Measurements from ENCODE around the gene KIF12. TPM values are rescaled to one million over a fixed set of nuclear protein-coding genes. Genes with fewer than 3 reads are reported as not detected.

Gene KIF12
- total and polyA plus RNA-seq, 2 of the 8 experiments (the other 6 are each of a cell fraction or from before 2014, with no cell fraction given): 2.9 to 3.9 TPM

DNA sequence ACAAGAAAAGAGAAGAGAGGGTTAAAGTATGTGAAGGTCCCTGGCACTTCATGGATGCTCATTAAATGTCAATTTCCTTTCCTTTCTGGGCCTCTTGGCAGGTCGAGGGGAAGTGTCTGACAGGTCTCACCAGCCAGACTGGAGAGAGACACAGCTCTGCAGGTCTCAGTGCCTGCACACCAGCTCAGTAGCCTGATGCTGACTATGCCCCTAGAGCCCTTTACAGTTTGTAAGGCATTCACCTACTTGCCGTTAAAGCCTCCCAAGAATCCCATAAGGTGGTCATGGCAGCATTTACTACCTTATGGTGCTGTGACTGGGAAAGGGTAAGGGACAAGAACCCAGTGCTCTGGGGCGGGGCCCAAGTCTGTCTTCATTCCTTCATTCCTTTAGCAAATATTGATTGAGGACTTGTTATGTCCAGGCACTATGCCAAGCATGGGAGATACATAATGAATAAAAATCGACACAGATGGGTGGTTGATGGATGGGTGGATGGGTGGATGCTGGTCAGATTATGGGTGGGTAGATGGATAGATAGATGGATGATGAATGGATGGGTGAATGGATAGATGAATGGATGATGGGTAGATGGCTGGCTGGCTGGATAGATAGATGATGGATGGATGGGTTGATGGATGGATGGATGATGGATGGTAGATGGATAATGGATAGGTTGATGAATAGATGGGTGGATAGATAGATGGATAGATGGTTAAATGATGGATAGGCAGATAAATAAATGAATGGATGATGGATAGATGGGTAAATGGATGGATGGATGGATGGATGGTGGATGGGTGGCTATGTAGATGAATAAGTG lies 21.3 kb upstream of the KIF12 start:
- H3K4me1 ChIP-seq (replicated peaks in 1 of 4; ENCODE audit: control insufficient read depth in 3 of 4, insufficient read depth in 4 of 4, low read length in 3 of 4): peaks cover 0 to 9% (median 1%) of the 10 kb centered on the region in 4 experiments; a peak in 4 of 7 replicates
- no peak overlapping the region for H4K91ac ChIP-seq (replicated peaks; ENCODE audit: insufficient read length, low read length)
- peaks cover 0 to 2% of the 10 kb centered on the region in 2 experiments for H4K20me1 ChIP-seq (replicated peaks in 1 of 2; ENCODE audit: control insufficient read depth in 1 of 2, insufficient read depth in 2 of 2, low read length in 2 of 2)
- peak overlapping the region; percentile 60 for H3K56ac ChIP-seq (replicated peaks; ENCODE audit: insufficient read length, low read depth, low read length)
- H3K23ac ChIP-seq (ENCODE audit: insufficient read length): no peak overlapping the region
- H3K14ac ChIP-seq (ENCODE audit: insufficient read length): no peak overlapping the region
- H3K27ac ChIP-seq (ENCODE audit: low read depth, low read length): no peak overlapping the region
- no peak overlapping the region for H3K4me3 ChIP-seq (ENCODE audit: extremely low read depth in 1 of 4, insufficient read depth in 2 of 4, low read depth in 3 of 4, low read length in 4 of 4)
- H2BK15ac ChIP-seq (ENCODE audit: low read length): no peak overlapping the region
- H3K36me3 ChIP-seq (ENCODE audit: control insufficient read depth in 2 of 4, insufficient read depth in 4 of 4, low read length in 3 of 4): no peaks in the 10 kb centered on the region
- DNase-seq (ENCODE audit: low read depth in 1 of 2, low spot score in 2 of 2): no peak
- peaks cover 0 to 3% (median 0%) of the 10 kb centered on the region in 4 experiments; a peak in 1 of 7 replicates for H3K27me3 ChIP-seq (replicated peaks in 1 of 4; ENCODE audit: control insufficient read depth in 3 of 4, extremely low read depth in 1 of 4, insufficient read depth in 3 of 4, low read length in 3 of 4)
- H2BK12ac ChIP-seq (ENCODE audit: low read depth, low read length): no peak overlapping the region
- no peak overlapping the region for H3K4me2 ChIP-seq (ENCODE audit: insufficient read depth in 1 of 2, low read depth in 2 of 2, low read length in 2 of 2)
- FAIRE-seq: no peak
- no peak overlapping the region for H2BK5ac ChIP-seq (ENCODE audit: low read depth, low read length)
- H3K9me3 ChIP-seq (ENCODE audit: insufficient read depth in 2 of 2, low read depth in 1 of 2, low read length in 1 of 2): no peaks in the 10 kb centered on the region
- H4K5ac ChIP-seq (ENCODE audit: insufficient read length, low read depth, low read length): no peak overlapping the region
- no peak overlapping the region for H3K9ac ChIP-seq (replicated peaks in 1 of 4; ENCODE audit: extremely low read depth in 1 of 4, low read depth in 3 of 4, low read length in 3 of 4)
- no peak overlapping the region for H2AK5ac ChIP-seq (ENCODE audit: low read depth, low read length)
- 91% methylated on average over 4 of the region's 4 CpGs; no CpG with 5 or more reads in 1 of the 2 experiments for WGBS, 2 experiments (ENCODE audit: extremely low coverage in 1 of 2, insufficient coverage in 1 of 2, insufficient read length in 1 of 2, insufficient replicate concordance in 2 of 2, low coverage in 1 of 2, low lambda C conversion rate in 2 of 2, missing lambda C conversion rate in 1 of 2)
- POLR2A ChIA-PET (ENCODE audit: partially characterized antibody): no interaction called here
- TF ChIP-seq, protein P1, sequence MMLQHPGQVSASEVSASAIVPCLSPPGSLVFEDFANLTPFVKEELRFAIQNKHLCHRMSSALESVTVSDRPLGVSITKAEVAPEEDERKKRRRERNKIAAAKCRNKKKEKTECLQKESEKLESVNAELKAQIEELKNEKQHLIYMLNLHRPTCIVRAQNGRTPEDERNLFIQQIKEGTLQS (IDR thresholded peaks at IDR 0.05; ENCODE audit: insufficient read depth, low read depth, low read length): no peak
- TF ChIP-seq NRF1 (IDR thresholded peaks at IDR 0.05; ENCODE audit: low read depth, low read length) (no peak), YY1 (IDR thresholded peaks at IDR 0.05; ENCODE audit: low read depth, low read length) (no peak), MAFK (IDR thresholded peaks at IDR 0.05; ENCODE audit: low read depth, low read length) (no peak)
- H2BK20ac ChIP-seq (ENCODE audit: low read length): no peak overlapping the region
- H2AFZ ChIP-seq (ENCODE audit: low read length): no peak overlapping the region
- no peak overlapping the region for H4K8ac ChIP-seq (ENCODE audit: extremely low read depth, insufficient read depth, low read length)
- H2BK120ac ChIP-seq (replicated peaks; ENCODE audit: low read depth, low read length): no peak overlapping the region
- no peak overlapping the region for H3K4ac ChIP-seq (replicated peaks; ENCODE audit: insufficient read length, low read depth, low read length)
- CTCF ChIA-PET (ENCODE audit: partially characterized antibody): interaction anchor here (0.7 to 11.0 kb wide), 5 partner anchors 10 to 171 kb away, joined by 3 to 123 read pairs (median 3); partner anchors contain the start of gene COL27A1
- H3K79me1 ChIP-seq (ENCODE audit: low read depth, low read length): no peaks in the 10 kb centered on the region
- H3K79me2 ChIP-seq (ENCODE audit: control insufficient read depth in 1 of 2, insufficient read depth in 2 of 2, low read length in 2 of 2): no peaks in the 10 kb centered on the region
- H3K23me2 ChIP-seq (ENCODE audit: low read depth, low read length): peaks cover 3% of the 10 kb centered on the region; the same call in 1 of the 2 replicates
- no peak overlapping the region for H3K18ac ChIP-seq (ENCODE audit: extremely low read depth, low read length)

All from H1 (cell line).